ENCODE data around the gene WDFY4. TPM values are rescaled to one million over a fixed set of nuclear protein-coding genes. Genes with fewer than 3 reads are reported as not detected.

WDFY4 gene
- total and polyA plus RNA-seq, 4 donors = 4.6 to 26.9 (median 13.5) TPM

GRCh38 chr10:48653944-48654698 lies 30.6 kb upstream of the WDFY4 start:
- peaks cover 0 to 11% (median 10%) of the 10 kb centered on the region in 3 donors for H3K27me3 ChIP-seq (ENCODE audit: control insufficient read depth in 3 of 3, insufficient read depth in 3 of 3, low read length in 2 of 3)

GRCh38 chr10:48655411-48656240 lies 29.0 kb upstream of the WDFY4 start:
- Histone ChIP-seq H3K27me3 (ENCODE audit: control insufficient read depth in 3 of 3, insufficient read depth in 3 of 3, low read length in 2 of 3) (peaks cover 0 to 11% (median 10%) of the 10 kb centered on the region in 3 donors), H3K4me1 (ENCODE audit: control insufficient read depth in 5 of 5, insufficient read depth in 5 of 5, low read length in 5 of 5) (peaks cover 0 to 13% (median 0%) of the 10 kb centered on the region in 5 donors), H3K9ac (ENCODE audit: insufficient read depth in 1 of 2, low read length in 2 of 2) (no peak overlapping the region), H3K36me3 (ENCODE audit: control insufficient read depth in 4 of 4, insufficient read depth in 4 of 4, low read length in 4 of 4) (no peaks in the 10 kb centered on the region), H3K4me3 (peak overlapping the region; percentile 26), H3K27ac (ENCODE audit: low read depth in 1 of 2, low read length in 1 of 2) (peak overlapping the region; percentile 52 to 72), H3K9me3 (ENCODE audit: control insufficient read depth in 4 of 4, insufficient read depth in 3 of 4, low read length in 3 of 4) (no peaks in the 10 kb centered on the region)
- TF ChIP-seq CTCF (IDR thresholded peaks at IDR 0.05; ENCODE audit: control extremely low read depth, extremely low read depth) = no peak
- 11 to 29% methylated on average over 47 to 55 of the region's 55 CpGs for WGBS, 2 donors
- peak in 1 of 3 donors; percentile 42 for DNase-seq
- ATAC-seq (ENCODE audit: insufficient read depth, low FRiP score) = peak; percentile 83

More at GRCh38 chr10:48653944-48654698, 30.6 kb upstream of the WDFY4 start:
- Histone ChIP-seq H3K4me1 (ENCODE audit: control insufficient read depth in 5 of 5, insufficient read depth in 5 of 5, low read length in 5 of 5) (peaks cover 0 to 13% (median 0%) of the 10 kb centered on the region in 5 donors), H3K9ac (ENCODE audit: insufficient read depth in 1 of 2, low read length in 2 of 2) (no peak overlapping the region), H3K36me3 (ENCODE audit: control insufficient read depth in 4 of 4, insufficient read depth in 4 of 4, low read length in 4 of 4) (no peaks in the 10 kb centered on the region), H3K27ac (ENCODE audit: low read depth in 1 of 2, low read length in 1 of 2) (no peak overlapping the region), H3K4me3 (no peak overlapping the region), H3K9me3 (ENCODE audit: control insufficient read depth in 4 of 4, insufficient read depth in 3 of 4, low read length in 3 of 4) (no peaks in the 10 kb centered on the region)
- no peak for ATAC-seq (ENCODE audit: insufficient read depth, low FRiP score)
- no peak for DNase-seq
- 92 to 94% methylated on average over 4 of the region's 4 CpGs for WGBS, 2 donors
- no peak for TF ChIP-seq CTCF (IDR thresholded peaks at IDR 0.05; ENCODE audit: control extremely low read depth, extremely low read depth)

- Histone ChIP-seq H3K36me3 (ENCODE audit: control insufficient read depth in 4 of 4, insufficient read depth in 4 of 4, low read length in 4 of 4) (no peaks in the 10 kb centered on the region), H3K4me3 (no peak overlapping the region), H3K27me3 (ENCODE audit: control insufficient read depth in 3 of 3, insufficient read depth in 3 of 3, low read length in 2 of 3) (peaks cover 0 to 11% (median 10%) of the 10 kb centered on the region in 3 donors), H3K9ac (ENCODE audit: insufficient read depth in 1 of 2, low read length in 2 of 2) (no peak overlapping the region), H3K27ac (ENCODE audit: low read depth in 1 of 2, low read length in 1 of 2) (no peak overlapping the region), H3K9me3 (ENCODE audit: control insufficient read depth in 4 of 4, insufficient read depth in 3 of 4, low read length in 3 of 4) (no peaks in the 10 kb centered on the region), H3K4me1 (ENCODE audit: control insufficient read depth in 5 of 5, insufficient read depth in 5 of 5, low read length in 5 of 5) (peaks cover 0 to 13% (median 0%) of the 10 kb centered on the region in 5 donors)
- DNase-seq (peak; percentile 88 to 94 (median 93)), ATAC-seq (ENCODE audit: insufficient read depth, low FRiP score) (peak; percentile 97)
- TF ChIP-seq CTCF (IDR thresholded peaks at IDR 0.05; ENCODE audit: control extremely low read depth, extremely low read depth) = peak; percentile 98
- 1% methylated on average over 37 to 43 of the region's 46 CpGs for WGBS, 2 donors
Observed at GRCh38 chr10:48656241-48656913, 28.3 kb upstream of the WDFY4 start.

All from lung (tissue), 12 donors.